Measurements from ENCODE around the gene UBE2E3.

UBE2E3 gene

GRCh38 chr2:181046833-181047232, 66.4 kb downstream of the UBE2E3 start:
- Histone ChIP-seq H3K9me3 (ENCODE audit: control insufficient read depth in 2 of 2, low read length in 2 of 2) (no peaks in the 10 kb centered on the region), H3K36me3 (ENCODE audit: control insufficient read depth in 2 of 2, insufficient read depth in 2 of 2, low read length in 2 of 2) (no peaks in the 10 kb centered on the region), H3K4me3 (ENCODE audit: low read length in 2 of 2) (no peak overlapping the region), H3K27ac (ENCODE audit: low read depth in 2 of 2, low read length in 2 of 2) (no peak overlapping the region), H3K27me3 (ENCODE audit: control insufficient read depth in 2 of 2, insufficient read depth in 2 of 2, low read length in 2 of 2) (no peaks in the 10 kb centered on the region), H3K4me1 (ENCODE audit: control insufficient read depth in 2 of 2, insufficient read depth in 2 of 2, low read length in 2 of 2) (no peaks in the 10 kb centered on the region), H3K9ac (ENCODE audit: low read depth in 1 of 2, low read length in 2 of 2) (no peak overlapping the region)

- Histone ChIP-seq H3K27ac (ENCODE audit: low read depth in 2 of 2, low read length in 2 of 2) (no peak overlapping the region), H3K4me1 (ENCODE audit: control insufficient read depth in 2 of 2, insufficient read depth in 2 of 2, low read length in 2 of 2) (no peaks in the 10 kb centered on the region), H3K9me3 (ENCODE audit: control insufficient read depth in 2 of 2, low read length in 2 of 2) (no peaks in the 10 kb centered on the region), H3K9ac (ENCODE audit: low read depth in 1 of 2, low read length in 2 of 2) (no peak overlapping the region), H3K27me3 (ENCODE audit: control insufficient read depth in 2 of 2, insufficient read depth in 2 of 2, low read length in 2 of 2) (no peaks in the 10 kb centered on the region), H3K4me3 (ENCODE audit: low read length in 2 of 2) (no peak overlapping the region), H3K36me3 (ENCODE audit: control insufficient read depth in 2 of 2, insufficient read depth in 2 of 2, low read length in 2 of 2) (no peaks in the 10 kb centered on the region)
Measured at GRCh38 chr2:181047829-181048228, 67.4 kb downstream of the UBE2E3 start.

- Histone ChIP-seq H3K36me3 (ENCODE audit: control insufficient read depth in 2 of 2, insufficient read depth in 2 of 2, low read length in 2 of 2) (no peaks in the 10 kb centered on the region), H3K27ac (ENCODE audit: low read depth in 2 of 2, low read length in 2 of 2) (no peak overlapping the region), H3K27me3 (ENCODE audit: control insufficient read depth in 2 of 2, insufficient read depth in 2 of 2, low read length in 2 of 2) (no peaks in the 10 kb centered on the region), H3K4me1 (ENCODE audit: control insufficient read depth in 2 of 2, insufficient read depth in 2 of 2, low read length in 2 of 2) (no peaks in the 10 kb centered on the region), H3K4me3 (ENCODE audit: low read length in 2 of 2) (no peak overlapping the region), H3K9ac (ENCODE audit: low read depth in 1 of 2, low read length in 2 of 2) (no peak overlapping the region), H3K9me3 (ENCODE audit: control insufficient read depth in 2 of 2, low read length in 2 of 2) (no peaks in the 10 kb centered on the region)
Measured at GRCh38 chr2:181051861-181052522, 71.6 kb downstream of the UBE2E3 start.

GRCh38 chr2:181052523-181052891, 72.1 kb downstream of the UBE2E3 start:
- Histone ChIP-seq H3K27ac (ENCODE audit: low read depth in 2 of 2, low read length in 2 of 2) (no peak overlapping the region), H3K27me3 (ENCODE audit: control insufficient read depth in 2 of 2, insufficient read depth in 2 of 2, low read length in 2 of 2) (no peaks in the 10 kb centered on the region), H3K4me1 (ENCODE audit: control insufficient read depth in 2 of 2, insufficient read depth in 2 of 2, low read length in 2 of 2) (no peaks in the 10 kb centered on the region), H3K9me3 (ENCODE audit: control insufficient read depth in 2 of 2, low read length in 2 of 2) (no peaks in the 10 kb centered on the region), H3K9ac (ENCODE audit: low read depth in 1 of 2, low read length in 2 of 2) (no peak overlapping the region), H3K4me3 (ENCODE audit: low read length in 2 of 2) (no peak overlapping the region), H3K36me3 (ENCODE audit: control insufficient read depth in 2 of 2, insufficient read depth in 2 of 2, low read length in 2 of 2) (no peaks in the 10 kb centered on the region)

- H3K27ac ChIP-seq (ENCODE audit: low read depth in 2 of 2, low read length in 2 of 2): no peak overlapping the region
- no peaks in the 10 kb centered on the region for H3K27me3 ChIP-seq (ENCODE audit: control insufficient read depth in 2 of 2, insufficient read depth in 2 of 2, low read length in 2 of 2)
- no peak overlapping the region for H3K4me3 ChIP-seq (ENCODE audit: low read length in 2 of 2)
- H3K36me3 ChIP-seq (ENCODE audit: control insufficient read depth in 2 of 2, insufficient read depth in 2 of 2, low read length in 2 of 2): no peaks in the 10 kb centered on the region
- H3K9me3 ChIP-seq (ENCODE audit: control insufficient read depth in 2 of 2, low read length in 2 of 2): no peaks in the 10 kb centered on the region
- H3K9ac ChIP-seq (ENCODE audit: low read depth in 1 of 2, low read length in 2 of 2): no peak overlapping the region
- H3K4me1 ChIP-seq (ENCODE audit: control insufficient read depth in 2 of 2, insufficient read depth in 2 of 2, low read length in 2 of 2): no peaks in the 10 kb centered on the region
Measured at GRCh38 chr2:181054256-181054655, 73.9 kb downstream of the UBE2E3 start.

GRCh38 chr2:181054843-181055242, 74.4 kb downstream of the UBE2E3 start:
- Histone ChIP-seq H3K36me3 (ENCODE audit: control insufficient read depth in 2 of 2, insufficient read depth in 2 of 2, low read length in 2 of 2) (no peaks in the 10 kb centered on the region), H3K4me1 (ENCODE audit: control insufficient read depth in 2 of 2, insufficient read depth in 2 of 2, low read length in 2 of 2) (no peaks in the 10 kb centered on the region), H3K4me3 (ENCODE audit: low read length in 2 of 2) (no peak overlapping the region), H3K27ac (ENCODE audit: low read depth in 2 of 2, low read length in 2 of 2) (no peak overlapping the region), H3K27me3 (ENCODE audit: control insufficient read depth in 2 of 2, insufficient read depth in 2 of 2, low read length in 2 of 2) (no peaks in the 10 kb centered on the region), H3K9ac (ENCODE audit: low read depth in 1 of 2, low read length in 2 of 2) (no peak overlapping the region), H3K9me3 (ENCODE audit: control insufficient read depth in 2 of 2, low read length in 2 of 2) (no peaks in the 10 kb centered on the region)

- no peaks in the 10 kb centered on the region for H3K4me1 ChIP-seq (ENCODE audit: control insufficient read depth in 2 of 2, insufficient read depth in 2 of 2, low read length in 2 of 2)
- no peaks in the 10 kb centered on the region for H3K27me3 ChIP-seq (ENCODE audit: control insufficient read depth in 2 of 2, insufficient read depth in 2 of 2, low read length in 2 of 2)
- no peak overlapping the region for H3K9ac ChIP-seq (ENCODE audit: low read depth in 1 of 2, low read length in 2 of 2)
- H3K36me3 ChIP-seq (ENCODE audit: control insufficient read depth in 2 of 2, insufficient read depth in 2 of 2, low read length in 2 of 2): peaks cover 0 to under 1% of the 10 kb centered on the region in 2 donors
- no peak overlapping the region for H3K27ac ChIP-seq (ENCODE audit: low read depth in 2 of 2, low read length in 2 of 2)
- H3K9me3 ChIP-seq (ENCODE audit: control insufficient read depth in 2 of 2, low read length in 2 of 2): no peaks in the 10 kb centered on the region
- no peak overlapping the region for H3K4me3 ChIP-seq (ENCODE audit: low read length in 2 of 2)
Measured at GRCh38 chr2:181058378-181059269, 78.2 kb downstream of the UBE2E3 start.

GRCh38 chr2:181063696-181064095, 83.3 kb downstream of the UBE2E3 start:
- H3K27me3 ChIP-seq (ENCODE audit: control insufficient read depth in 2 of 2, insufficient read depth in 2 of 2, low read length in 2 of 2): no peaks in the 10 kb centered on the region
- no peak overlapping the region for H3K4me3 ChIP-seq (ENCODE audit: low read length in 2 of 2)
- no peaks in the 10 kb centered on the region for H3K4me1 ChIP-seq (ENCODE audit: control insufficient read depth in 2 of 2, insufficient read depth in 2 of 2, low read length in 2 of 2)
- no peak overlapping the region for H3K9ac ChIP-seq (ENCODE audit: low read depth in 1 of 2, low read length in 2 of 2)
- no peaks in the 10 kb centered on the region for H3K9me3 ChIP-seq (ENCODE audit: control insufficient read depth in 2 of 2, low read length in 2 of 2)
- H3K27ac ChIP-seq (ENCODE audit: low read depth in 2 of 2, low read length in 2 of 2): no peak overlapping the region
- peaks cover 0 to 2% of the 10 kb centered on the region in 2 donors for H3K36me3 ChIP-seq (ENCODE audit: control insufficient read depth in 2 of 2, insufficient read depth in 2 of 2, low read length in 2 of 2)

GRCh38 chr2:181065458-181065857, 85.1 kb downstream of the UBE2E3 start:
- peaks cover 0 to 6% of the 10 kb centered on the region in 2 donors for H3K4me1 ChIP-seq (ENCODE audit: control insufficient read depth in 2 of 2, insufficient read depth in 2 of 2, low read length in 2 of 2)
- no peaks in the 10 kb centered on the region for H3K9me3 ChIP-seq (ENCODE audit: control insufficient read depth in 2 of 2, low read length in 2 of 2)
- no peak overlapping the region for H3K4me3 ChIP-seq (ENCODE audit: low read length in 2 of 2)
- H3K27me3 ChIP-seq (ENCODE audit: control insufficient read depth in 2 of 2, insufficient read depth in 2 of 2, low read length in 2 of 2): no peaks in the 10 kb centered on the region
- no peak overlapping the region for H3K9ac ChIP-seq (ENCODE audit: low read depth in 1 of 2, low read length in 2 of 2)
- H3K27ac ChIP-seq (ENCODE audit: low read depth in 2 of 2, low read length in 2 of 2): no peak overlapping the region
- H3K36me3 ChIP-seq (ENCODE audit: control insufficient read depth in 2 of 2, insufficient read depth in 2 of 2, low read length in 2 of 2): peaks cover 0 to 2% of the 10 kb centered on the region in 2 donors

GRCh38 chr2:181066333-181066732, 85.9 kb downstream of the UBE2E3 start:
- Histone ChIP-seq H3K9me3 (ENCODE audit: control insufficient read depth in 2 of 2, low read length in 2 of 2) (no peaks in the 10 kb centered on the region), H3K36me3 (ENCODE audit: control insufficient read depth in 2 of 2, insufficient read depth in 2 of 2, low read length in 2 of 2) (peaks cover 0 to 2% of the 10 kb centered on the region in 2 donors), H3K27ac (ENCODE audit: low read depth in 2 of 2, low read length in 2 of 2) (no peak overlapping the region), H3K27me3 (ENCODE audit: control insufficient read depth in 2 of 2, insufficient read depth in 2 of 2, low read length in 2 of 2) (no peaks in the 10 kb centered on the region), H3K4me1 (ENCODE audit: control insufficient read depth in 2 of 2, insufficient read depth in 2 of 2, low read length in 2 of 2) (peaks cover 0 to 6% of the 10 kb centered on the region in 2 donors), H3K9ac (ENCODE audit: low read depth in 1 of 2, low read length in 2 of 2) (no peak overlapping the region), H3K4me3 (ENCODE audit: low read length in 2 of 2) (no peak overlapping the region)

Measured in mucosa of rectum (tissue), 2 donors.